PC-3 (cell line): ENCODE measurements around the gene ARHGAP31.

Source experiments
- CTCF ChIP-seq: fragments of 300-600 bp; sonication (generic); conservative IDR thresholded peaks from 2 replicates; pipeline ENCODE4 v1.5.1; 2017; ENCODE audit warnings: antibody characterized with exemption, low read depth, mild to moderate bottlenecking, low read length
- EZH2 ChIP-seq: fragments of 300-600 bp; sonication (generic); IDR thresholded peaks from one replicate; pipeline ENCODE4 v1.6.1; 2017; ENCODE audit warnings: antibody characterized with exemption, mild to moderate bottlenecking, low read length; ENCODE audit not compliant: unreplicated experiment
- EZH2phosphoT487 ChIP-seq: fragments of 300-600 bp; sonication (generic); IDR thresholded peaks from 2 replicates; pipeline ENCODE4 v1.6.1; 2018; ENCODE audit warnings: mild to moderate bottlenecking, antibody characterized with exemption, low read length, borderline replicate concordance

GRCh38 chr3:119257654-119258410 is 36.4 kb upstream of the ARHGAP31 start:
- no peak for TF ChIP-seq CTCF
- TF ChIP-seq EZH2, result no peak
- no peak for TF ChIP-seq EZH2phosphoT487
